PC-9 (cell line): ENCODE data around the gene LRRC4B. TPM values are rescaled to one million over a fixed set of nuclear protein-coding genes. Genes with fewer than 3 reads are reported as not detected.

Experiments
- BruUV-seq: library from RNA; stranded (reverse); fragments of 400-500 nt; replicated peaks from 2 replicates; lab custom pipeline; 2021; lab: Mats Ljungman, UMichigan
- CTCF ChIA-PET: fragments of 300-600 bp; sonication (Branson Sonifier 250); formaldehyde crosslinking; loops from one replicate; lab custom pipeline; 2022; ENCODE audit warnings: antibody characterized with exemption; lab: Charles Lee
- POLR2A ChIA-PET: fragments of 300-600 bp; sonication (Branson Sonifier 250); formaldehyde crosslinking; loops from one replicate; lab custom pipeline; 2022; ENCODE audit warnings: antibody characterized with exemption; ENCODE audit not compliant: unreplicated experiment; lab: Charles Lee
- DNase-seq, 2 experiments: peaks; one replicate each; pipeline versions ENCODE4 v3.0.0 to v3.0.0-alpha.2; 2015 to 2022; ENCODE audit warnings: mixed read lengths in 1 of 2
- H2AFZ ChIP-seq: fragments of 200-600 bp; sonication (generic); 2 replicates; pipeline ENCODE4 v1.8.1; 2017; ENCODE audit warnings: antibody characterized with exemption
- H3F3A ChIP-seq: fragments of 200-600 bp; sonication (generic); 2 replicates; pipeline ENCODE4 v1.8.1; 2017; ENCODE audit warnings: antibody characterized with exemption, mild to moderate bottlenecking, low read depth; ENCODE audit not compliant: insufficient read depth
- H3K27ac ChIP-seq: fragments of 200-600 bp; sonication (generic); 2 replicates; pipeline ENCODE4 v1.6.1; 2016; ENCODE audit warnings: mixed run types
- H3K27me3 ChIP-seq: fragments of 200-600 bp; sonication (generic); 2 replicates; pipeline ENCODE4 v1.6.1; 2016; ENCODE audit warnings: low read depth, mixed run types; ENCODE audit not compliant: insufficient read depth
- H3K36me3 ChIP-seq: fragments of 200-600 bp; sonication (generic); 2 replicates; pipeline ENCODE4 v1.6.1; 2016; ENCODE audit warnings: low read depth, mixed run types
- H3K4me1 ChIP-seq: fragments of 200-600 bp; sonication (generic); replicated peaks from 2 replicates; pipeline ENCODE4 v1.6.1; 2016; ENCODE audit warnings: mixed run types; ENCODE audit not compliant: insufficient read depth
- H3K4me2 ChIP-seq: fragments of 200-600 bp; sonication (generic); 2 replicates; pipeline ENCODE4 v1.6.1; 2017; ENCODE audit warnings: mixed run types
- H3K4me3 ChIP-seq: fragments of 200-600 bp; sonication (generic); 2 replicates; pipeline ENCODE4 v1.6.1; 2016; ENCODE audit warnings: mixed run types
- H3K79me2 ChIP-seq: fragments of 200-600 bp; sonication (generic); 2 replicates; pipeline ENCODE4 v1.6.1; 2017; ENCODE audit warnings: low read depth, mixed run types
- H3K9me2 ChIP-seq: fragments of 200-600 bp; sonication (generic); 2 replicates; pipeline ENCODE4 v1.8.1; 2017; ENCODE audit warnings: mild to moderate bottlenecking; ENCODE audit not compliant: insufficient read depth
- H3K9me3 ChIP-seq: fragments of 200-600 bp; sonication (generic); 2 replicates; pipeline ENCODE4 v1.8.1; 2016; ENCODE audit warnings: low read depth; ENCODE audit not compliant: insufficient read depth
- H4K20me1 ChIP-seq: fragments of 200-600 bp; sonication (generic); 2 replicates; pipeline ENCODE4 v1.8.1; 2017; ENCODE audit not compliant: insufficient read depth
- CTCF ChIP-seq: fragments of 200-600 bp; sonication (generic); conservative IDR thresholded peaks from 2 replicates; pipeline ENCODE4 v1.6.1; 2017; ENCODE audit warnings: mixed run types, antibody characterized with exemption, mild to moderate bottlenecking, moderate library complexity
- EZH2 ChIP-seq: fragments of 200-600 bp; sonication (generic); IDR thresholded peaks from 2 replicates; pipeline ENCODE4 v1.8.0; 2017; ENCODE audit warnings: antibody characterized with exemption, low read depth
- intact Hi-C: fragments of 100-400 bp; cut with micrococcal nuclease; formaldehyde crosslinking; loops from one replicate; pipeline ENCODE4 v1.10.0; 2022; ENCODE audit not compliant: unreplicated experiment
- total RNA-seq: library from RNA; stranded (reverse); gene quantifications from 2 replicates; pipeline ENCODE4 v1.2.3, GENCODE V29; 2021

The LRRC4B gene
- total RNA-seq, 1 experiment from 2014 or later, result not detected

- DNase-seq, result no peak
- Histone ChIP-seq H3K27me3 (peaks cover 6% of the 10 kb centered on the region; the same call in 1 of the 2 replicates), H3K27ac (no peak overlapping the region), H3K4me2 (no peak overlapping the region), H3F3A (no peaks in the 10 kb centered on the region), H3K4me3 (no peak overlapping the region), H3K9me3 (no peaks in the 10 kb centered on the region; the same call in 1 of the 2 replicates), H3K36me3 (no peaks in the 10 kb centered on the region), H3K9me2 (no peaks in the 10 kb centered on the region), H3K79me2 (no peaks in the 10 kb centered on the region), H2AFZ (no peak overlapping the region), H3K4me1 (no peaks in the 10 kb centered on the region), H4K20me1 (no peaks in the 10 kb centered on the region)
- BruUV-seq, result no TSS peak
- intact Hi-C loops, result no loop called here
- TF ChIP-seq CTCF (no peak), EZH2 (no peak)
- ChIA-PET POLR2A (no interaction called here), CTCF (no interaction called here)
Measured at GRCh38 chr19:50517704-50518075, 50.5 kb downstream of the LRRC4B start.

- Histone ChIP-seq H3K27me3 (peaks cover 6% of the 10 kb centered on the region; the same call in 1 of the 2 replicates), H3K36me3 (no peaks in the 10 kb centered on the region), H3K4me1 (peaks cover 3% of the 10 kb centered on the region), H3K4me2 (no peak overlapping the region), H2AFZ (no peak overlapping the region), H4K20me1 (no peaks in the 10 kb centered on the region), H3K79me2 (no peaks in the 10 kb centered on the region), H3K27ac (no peak overlapping the region), H3K9me3 (no peaks in the 10 kb centered on the region; the same call in 1 of the 2 replicates), H3K4me3 (no peak overlapping the region), H3K9me2 (no peaks in the 10 kb centered on the region), H3F3A (no peaks in the 10 kb centered on the region)
- ChIA-PET CTCF (no interaction called here), POLR2A (no interaction called here)
- intact Hi-C loops, result no loop called here
- no TSS peak for BruUV-seq
- no peak for DNase-seq
- no peak for TF ChIP-seq CTCF
- no peak for TF ChIP-seq EZH2
Measured at GRCh38 chr19:50516964-50517703, 51.1 kb downstream of the LRRC4B start.

- no peak for TF ChIP-seq EZH2
- no peak for TF ChIP-seq CTCF
- Histone ChIP-seq H3K79me2 (no peaks in the 10 kb centered on the region), H3K9me3 (no peaks in the 10 kb centered on the region; the same call in 1 of the 2 replicates), H3K9me2 (no peaks in the 10 kb centered on the region), H3K4me3 (no peak overlapping the region), H3K27ac (no peak overlapping the region), H3K36me3 (no peaks in the 10 kb centered on the region), H3K27me3 (peaks cover 6% of the 10 kb centered on the region; the same call in 1 of the 2 replicates), H3K4me1 (peaks cover 6% of the 10 kb centered on the region), H2AFZ (no peak overlapping the region), H4K20me1 (no peaks in the 10 kb centered on the region), H3K4me2 (no peak overlapping the region), H3F3A (no peaks in the 10 kb centered on the region)
- no TSS peak for BruUV-seq
- intact Hi-C loops, result no loop called here
- ChIA-PET POLR2A (interaction anchor here (0.5 to 0.6 kb wide), 3 partner anchors 288 to 1128 kb away, joined by 3 to 6 read pairs (median 4); partner anchors contain the start of gene KASH5), CTCF (no interaction called here)
- no peak for DNase-seq
Measured at GRCh38 chr19:50516456-50516855, 51.8 kb downstream of the LRRC4B start.
